GM21717 (cell line): ENCODE measurements around the gene SRRM5.

ENCODE experiments used
- ATAC-seq: cut with Tn5 transposase; IDR thresholded peaks from one replicate; pipeline ENCODE4 v1.9.1; 2021; ENCODE audit warnings: mild to moderate bottlenecking, moderate library complexity; ENCODE audit not compliant: unreplicated experiment

SRRM5 gene

GRCh38 chr19:43664018-43664417, 52.1 kb downstream of the SRRM5 start:
- ATAC-seq: no peak
